WTC11 (cell line): ENCODE results near the gene TMEM80. TPM values are rescaled to one million over a fixed set of nuclear protein-coding genes. Genes with fewer than 3 reads are reported as not detected.
A peak's percentile ranks its signal among the peaks of the same experiment; 100 is the strongest.

Experiments used
- ATF6 ChIP-seq: sonication (generic); formaldehyde crosslinking; IDR thresholded peaks from 2 replicates; pipeline ENCODE4 v1.8.1; 2023; ENCODE audit warnings: mild to moderate bottlenecking, missing genetic modification reagents
- CDX4 ChIP-seq: fragments of 250-450 bp; sonication (Bioruptor Pico); IDR thresholded peaks from 2 replicates; pipeline ENCODE4 v1.9.0; 2021; ENCODE audit warnings: moderate library complexity, mild to moderate bottlenecking, inconsistent platforms, borderline replicate concordance
- CREB1 ChIP-seq: sonication (generic); formaldehyde crosslinking; IDR thresholded peaks from 2 replicates; pipeline ENCODE4 v1.8.0; 2023; ENCODE audit warnings: mild to moderate bottlenecking, missing genetic modification reagents
- ESRRA ChIP-seq: sonication (generic); formaldehyde crosslinking; IDR thresholded peaks from 2 replicates; pipeline ENCODE4 v1.8.1; 2022; ENCODE audit warnings: mild to moderate bottlenecking, missing genetic modification reagents, borderline replicate concordance
- ETV6 ChIP-seq: sonication (generic); formaldehyde crosslinking; IDR thresholded peaks from 2 replicates; pipeline ENCODE4 v1.8.1; 2022; ENCODE audit warnings: mild to moderate bottlenecking, missing genetic modification reagents
- FOXP1 ChIP-seq: sonication (generic); formaldehyde crosslinking; IDR thresholded peaks from 2 replicates; pipeline ENCODE4 v1.8.0; 2022; ENCODE audit warnings: missing genetic modification reagents, mild to moderate bottlenecking, moderate library complexity, borderline replicate concordance
- GRHL2 ChIP-seq: fragments of 250-450 bp; sonication (Bioruptor Pico); IDR thresholded peaks from 2 replicates; pipeline ENCODE4 v1.8.0; 2022; ENCODE audit warnings: mild to moderate bottlenecking, moderate library complexity; ENCODE audit not compliant: insufficient replicate concordance, severe bottlenecking
- GTF2I ChIP-seq: fragments of 250-450 bp; sonication (Bioruptor Pico); conservative IDR thresholded peaks from 2 replicates; pipeline ENCODE4 v1.4.0; 2021; ENCODE audit warnings: mild to moderate bottlenecking
- KAT7 ChIP-seq: sonication (generic); formaldehyde crosslinking; IDR thresholded peaks from 2 replicates; pipeline ENCODE4 v1.8.1; 2023; ENCODE audit warnings: missing genetic modification reagents, mild to moderate bottlenecking, borderline replicate concordance
- NFATC4 ChIP-seq: fragments of 250-450 bp; sonication (Bioruptor Pico); IDR thresholded peaks from 2 replicates; pipeline ENCODE4 v1.9.0; 2021; ENCODE audit warnings: mild to moderate bottlenecking
- NR3C1 ChIP-seq: sonication (generic); formaldehyde crosslinking; conservative IDR thresholded peaks from 2 replicates; pipeline ENCODE4 v1.8.1; 2023; ENCODE audit warnings: low read depth, mild to moderate bottlenecking, missing genetic modification reagents
- OVOL2 ChIP-seq: fragments of 250-450 bp; sonication (Bioruptor Pico); IDR thresholded peaks from 2 replicates; pipeline ENCODE4 v1.9.0; 2021; ENCODE audit warnings: mild to moderate bottlenecking, borderline replicate concordance
- PRDM15 ChIP-seq: sonication (generic); formaldehyde crosslinking; IDR thresholded peaks from 2 replicates; pipeline ENCODE4 v1.8.0; 2022; ENCODE audit warnings: missing genetic modification reagents
- SOX15 ChIP-seq: fragments of 250-450 bp; sonication (Bioruptor Pico); IDR thresholded peaks from 2 replicates; pipeline ENCODE4 v1.9.0; 2021; ENCODE audit warnings: mild to moderate bottlenecking
- SP1 ChIP-seq: sonication (generic); formaldehyde crosslinking; conservative IDR thresholded peaks from 2 replicates; pipeline ENCODE4 v1.8.1; 2022; ENCODE audit warnings: missing genetic modification reagents
- TCF7 ChIP-seq: sonication (generic); formaldehyde crosslinking; IDR thresholded peaks from 2 replicates; pipeline ENCODE4 v1.8.0; 2022; ENCODE audit warnings: mild to moderate bottlenecking, low read depth, missing genetic modification reagents, moderate library complexity
- TEAD1 ChIP-seq: sonication (generic); formaldehyde crosslinking; IDR thresholded peaks from 2 replicates; pipeline ENCODE4 v1.8.0; 2022; ENCODE audit warnings: mild to moderate bottlenecking, missing genetic modification reagents
- ZBTB21 ChIP-seq: sonication (generic); formaldehyde crosslinking; IDR thresholded peaks from 2 replicates; pipeline ENCODE4 v1.8.1; 2023; ENCODE audit warnings: mild to moderate bottlenecking, missing genetic modification reagents, borderline replicate concordance
- ZBTB43 ChIP-seq: sonication (generic); formaldehyde crosslinking; IDR thresholded peaks from 2 replicates; pipeline ENCODE4 v1.8.1; 2023; ENCODE audit warnings: mild to moderate bottlenecking, missing genetic modification reagents
- ZMAT4 ChIP-seq: fragments of 250-450 bp; sonication (Bioruptor Pico); IDR thresholded peaks from 2 replicates; pipeline ENCODE4 v1.9.0; 2021; ENCODE audit warnings: mild to moderate bottlenecking
- ZNF219 ChIP-seq: sonication (generic); formaldehyde crosslinking; IDR thresholded peaks from 2 replicates; pipeline ENCODE4 v1.8.0; 2023; ENCODE audit warnings: missing genetic modification reagents, mild to moderate bottlenecking, borderline replicate concordance
- ZNF281 ChIP-seq: sonication (generic); formaldehyde crosslinking; IDR thresholded peaks from 2 replicates; pipeline ENCODE4 v1.8.0; 2023; ENCODE audit warnings: mild to moderate bottlenecking, missing genetic modification reagents
- ZNF532 ChIP-seq: fragments of 250-450 bp; sonication (Bioruptor Pico); IDR thresholded peaks from 2 replicates; pipeline ENCODE4 v1.9.0; 2021; ENCODE audit warnings: mild to moderate bottlenecking, borderline replicate concordance
- total RNA-seq: library from RNA; stranded (reverse); gene quantifications from 3 replicates; pipeline ENCODE4 v1.2.3, GENCODE V29; 2021

TMEM80 gene
- total RNA-seq, 1 experiment from 2014 or later = 23.4 TPM

GRCh38 chr11:727859-728748, 32.5 kb downstream of the TMEM80 start (continued):
- TF ChIP-seq PRDM15 (CRISPR knock-in tag) = no peak
- no peak for TF ChIP-seq ZNF219 (CRISPR knock-in tag)
- TF ChIP-seq NFATC4 = 0 out of 2 replicates have a peak, but pooled peaks have one; percentile 15
- no peak for TF ChIP-seq CREB1 (CRISPR knock-in tag)
- TF ChIP-seq NR3C1 (CRISPR knock-in tag) = no peak
- no peak for TF ChIP-seq ZBTB43
- TF ChIP-seq CDX4 (CRISPR knock-in tag) = no peak
- no peak for TF ChIP-seq KAT7 (CRISPR knock-in tag)
- TF ChIP-seq GTF2I (CRISPR knock-in tag) = no peak
- no peak for TF ChIP-seq ETV6
- no peak for TF ChIP-seq OVOL2 (CRISPR knock-in tag)
- peak; percentile 80 for TF ChIP-seq SP1 (CRISPR knock-in tag)
- no peak for TF ChIP-seq ZNF281 (CRISPR knock-in tag)
- no peak for TF ChIP-seq ZNF532 (CRISPR knock-in tag)
- TF ChIP-seq ATF6 (CRISPR knock-in tag) = no peak
- no peak for TF ChIP-seq ZMAT4 (CRISPR knock-in tag)
- TF ChIP-seq ESRRA (CRISPR knock-in tag) = no peak
- no peak for TF ChIP-seq GRHL2
- no peak for TF ChIP-seq TCF7 (CRISPR knock-in tag)
- TF ChIP-seq SOX15 = no peak
- no peak for TF ChIP-seq TEAD1 (CRISPR knock-in tag)
- TF ChIP-seq ZBTB21 = no peak
- TF ChIP-seq FOXP1 (CRISPR knock-in tag) = no peak
